Retinal pigment epithelial cell (primary cell): ENCODE results near the gene TRRAP.

Experiments used
- DNase-seq: peaks from one replicate; pipeline ENCODE4 v3.0.0-alpha.2; 2010; ENCODE audit warnings: low read depth
- H3K4me3 ChIP-seq: 2 replicates; pipeline ENCODE4 v1.5.1; 2011; ENCODE audit warnings: mild to moderate bottlenecking, low read length, control low read depth, moderate library complexity
- TF ChIP-seq, protein P1 (sequence below): conservative IDR thresholded peaks from 2 replicates; pipeline ENCODE4 v1.5.1; 2011; ENCODE audit warnings: low read depth, low read length, control low read depth, inconsistent platforms

Gene TRRAP

DNA sequence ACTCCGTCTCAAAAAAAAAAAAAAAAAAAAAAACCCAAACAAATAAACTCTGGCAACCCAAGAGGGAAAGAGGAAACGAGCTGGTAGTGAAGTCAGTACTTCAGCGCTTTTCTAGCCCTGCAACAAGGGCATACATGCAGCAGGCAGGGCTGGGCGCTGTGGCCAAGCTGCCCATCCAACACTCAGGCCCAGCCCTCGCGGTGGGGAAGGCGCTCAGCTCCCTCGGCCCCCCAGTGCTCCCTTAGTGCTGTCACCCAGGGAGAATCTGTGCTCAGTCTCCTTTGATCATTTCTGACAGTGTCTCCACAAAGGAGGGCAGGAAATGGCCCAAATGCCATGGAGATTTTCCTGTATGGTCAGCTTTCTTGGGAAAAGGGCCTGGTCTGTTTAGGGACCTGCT lies 168.4 kb downstream of the TRRAP start:
- no peak overlapping the region for H3K4me3 ChIP-seq
- TF ChIP-seq, protein P1, sequence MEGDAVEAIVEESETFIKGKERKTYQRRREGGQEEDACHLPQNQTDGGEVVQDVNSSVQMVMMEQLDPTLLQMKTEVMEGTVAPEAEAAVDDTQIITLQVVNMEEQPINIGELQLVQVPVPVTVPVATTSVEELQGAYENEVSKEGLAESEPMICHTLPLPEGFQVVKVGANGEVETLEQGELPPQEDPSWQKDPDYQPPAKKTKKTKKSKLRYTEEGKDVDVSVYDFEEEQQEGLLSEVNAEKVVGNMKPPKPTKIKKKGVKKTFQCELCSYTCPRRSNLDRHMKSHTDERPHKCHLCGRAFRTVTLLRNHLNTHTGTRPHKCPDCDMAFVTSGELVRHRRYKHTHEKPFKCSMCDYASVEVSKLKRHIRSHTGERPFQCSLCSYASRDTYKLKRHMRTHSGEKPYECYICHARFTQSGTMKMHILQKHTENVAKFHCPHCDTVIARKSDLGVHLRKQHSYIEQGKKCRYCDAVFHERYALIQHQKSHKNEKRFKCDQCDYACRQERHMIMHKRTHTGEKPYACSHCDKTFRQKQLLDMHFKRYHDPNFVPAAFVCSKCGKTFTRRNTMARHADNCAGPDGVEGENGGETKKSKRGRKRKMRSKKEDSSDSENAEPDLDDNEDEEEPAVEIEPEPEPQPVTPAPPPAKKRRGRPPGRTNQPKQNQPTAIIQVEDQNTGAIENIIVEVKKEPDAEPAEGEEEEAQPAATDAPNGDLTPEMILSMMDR, result no peak
- no peak for DNase-seq

GRCh38 chr7:99047526-99048077 lies 169.3 kb downstream of the TRRAP start:
- TF ChIP-seq, protein P1, result no peak
- no peak overlapping the region for H3K4me3 ChIP-seq
- no peak for DNase-seq

GRCh38 chr7:99050971-99051370 lies 172.6 kb downstream of the TRRAP start:
- TF ChIP-seq, protein P1, result no peak
- DNase-seq, result no peak
- H3K4me3 ChIP-seq, result no peak overlapping the region

DNA sequence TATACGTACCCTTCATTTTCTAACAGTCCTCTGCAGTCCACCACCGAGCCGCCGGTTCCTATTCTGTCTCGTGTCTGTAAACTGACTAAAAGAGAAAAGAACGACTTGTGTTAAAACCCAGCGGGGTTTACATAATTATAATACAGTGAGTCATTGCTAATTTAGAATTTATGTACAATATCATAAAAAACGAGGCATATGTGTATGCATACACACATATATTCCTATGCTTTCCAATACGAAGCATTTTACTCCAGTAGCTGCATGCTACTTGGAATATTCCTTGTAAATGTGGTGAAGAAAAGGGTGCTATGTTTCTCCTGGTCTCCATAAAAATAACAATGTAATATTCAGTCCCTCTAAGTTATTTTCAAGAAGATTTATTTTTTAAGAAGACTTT lies 176.4 kb downstream of the TRRAP start:
- H3K4me3 ChIP-seq, result no peak overlapping the region
- no peak for DNase-seq
- TF ChIP-seq, protein P1, result no peak

DNA sequence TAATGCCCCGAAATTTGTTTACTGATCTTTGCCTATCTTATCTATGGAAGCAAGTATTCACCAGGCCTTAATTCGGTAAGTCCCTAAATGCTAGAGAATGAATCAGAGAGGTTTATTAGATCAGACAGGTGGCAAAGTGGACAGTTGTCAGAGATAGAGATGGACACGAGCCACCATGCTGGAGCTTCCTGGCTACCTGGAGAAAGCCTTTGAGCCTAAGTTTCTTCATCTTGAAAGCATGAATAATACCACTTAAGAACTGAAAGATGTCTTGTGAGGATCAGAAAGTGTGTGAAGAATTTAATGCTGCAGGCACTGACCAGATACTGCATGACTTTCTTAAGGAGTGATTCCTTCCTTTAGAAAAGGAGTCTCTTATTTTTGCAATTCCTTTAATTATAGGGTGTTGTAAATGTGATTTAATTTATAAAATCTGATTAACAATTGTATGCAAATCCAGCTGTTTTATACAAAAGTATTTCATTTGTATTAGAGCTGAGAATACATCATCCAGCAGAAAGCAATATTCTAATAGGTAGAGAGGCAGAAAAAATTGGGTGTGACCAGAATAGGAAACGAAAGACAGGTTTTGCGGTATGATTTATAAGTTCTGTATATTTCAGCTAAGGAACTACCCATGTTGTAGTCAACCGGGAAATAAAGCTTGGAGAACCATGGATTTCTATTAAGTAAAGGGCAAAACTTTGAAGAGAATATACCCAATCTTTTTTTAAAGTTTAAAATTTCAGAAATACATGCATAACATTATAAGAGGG lies 182.9 kb downstream of the TRRAP start:
- DNase-seq, result no peak
- no peak overlapping the region for H3K4me3 ChIP-seq
- TF ChIP-seq, protein P1, result no peak
